K562 (cell line): Measurements from ENCODE around the gene ARL10. TPM values are rescaled to one million over a fixed set of nuclear protein-coding genes. Genes with fewer than 3 reads are reported as not detected.

Experiments
- ATF6 ChIP-seq: sonication (generic); formaldehyde crosslinking; IDR thresholded peaks from 2 replicates; pipeline ENCODE4 v1.4.0; 2020; ENCODE audit warnings: mild to moderate bottlenecking, missing genetic modification reagents
- COPS2 ChIP-seq: fragments of 450-650 bp; conservative IDR thresholded peaks from 2 replicates; pipeline ENCODE4 v1.6.1; 2016; ENCODE audit warnings: mild to moderate bottlenecking, moderate library complexity
- DMBX1 ChIP-seq: fragments of 250-450 bp; sonication (Bioruptor Pico); IDR thresholded peaks from 2 replicates; pipeline ENCODE4 v1.8.0; 2022; ENCODE audit warnings: inconsistent platforms, mild to moderate bottlenecking, moderate library complexity, borderline replicate concordance
- DPF2 ChIP-seq: fragments of 450-650 bp; IDR thresholded peaks from 2 replicates; pipeline ENCODE4 v1.6.1; 2016
- ETS1 ChIP-seq: conservative IDR thresholded peaks from 2 replicates; pipeline ENCODE4 v1.6.1; 2011; ENCODE audit warnings: low read depth, mild to moderate bottlenecking, low read length; ENCODE audit not compliant: control insufficient read depth
- FOXP4 ChIP-seq: sonication (generic); formaldehyde crosslinking; IDR thresholded peaks from 2 replicates; pipeline ENCODE4 v1.8.0; 2022; ENCODE audit warnings: mild to moderate bottlenecking, missing genetic modification reagents, borderline replicate concordance
- HMG20B ChIP-seq: fragments of 250-450 bp; sonication (Bioruptor Pico); IDR thresholded peaks from 2 replicates; pipeline ENCODE4 v1.5.0; 2021; ENCODE audit warnings: mild to moderate bottlenecking
- KAT2B ChIP-seq: IDR thresholded peaks from one replicate; pipeline ENCODE4 v1.6.1; 2012; ENCODE audit warnings: low read depth, mild to moderate bottlenecking, control low read depth, inconsistent platforms, low read length, moderate library complexity
- KLF13 ChIP-seq: fragments of 450-650 bp; IDR thresholded peaks from 2 replicates; pipeline ENCODE4 v1.6.1; 2016; ENCODE audit warnings: missing genetic modification characterization, low read depth, mild to moderate bottlenecking, missing compliant biosample characterization, moderate library complexity, borderline replicate concordance
- NELFE ChIP-seq: IDR thresholded peaks from 2 replicates; pipeline ENCODE4 v1.6.1; 2011; ENCODE audit warnings: mild to moderate bottlenecking; ENCODE audit not compliant: insufficient read depth, insufficient read length
- NFIC ChIP-seq: fragments of 450-650 bp; IDR thresholded peaks from 2 replicates; pipeline ENCODE4 v1.6.1; 2017; ENCODE audit warnings: mild to moderate bottlenecking, inconsistent platforms
- NFYB ChIP-seq: IDR thresholded peaks from 2 replicates; pipeline ENCODE4 v1.6.1; 2011; ENCODE audit warnings: mild to moderate bottlenecking, moderate library complexity; ENCODE audit not compliant: insufficient read length; ENCODE audit errors: extremely low read depth
- PHF21A ChIP-seq: fragments of 450-650 bp; IDR thresholded peaks from 2 replicates; pipeline ENCODE4 v1.6.1; 2017; ENCODE audit warnings: low read depth, borderline replicate concordance
- POLR2B ChIP-seq: fragments of 450-650 bp; IDR thresholded peaks from 2 replicates; pipeline ENCODE4 v1.6.1; 2018; ENCODE audit warnings: low read depth; ENCODE audit not compliant: partially characterized antibody
- RBM34 ChIP-seq: fragments of 200-400 bp; formaldehyde crosslinking; IDR thresholded peaks from 2 replicates; pipeline ENCODE4 v1.6.1; 2018; ENCODE audit warnings: low read length, borderline replicate concordance; ENCODE audit not compliant: insufficient read depth
- SIN3B ChIP-seq: fragments of 450-650 bp; IDR thresholded peaks from 2 replicates; pipeline ENCODE4 v1.6.1; 2017; ENCODE audit warnings: low read depth, mild to moderate bottlenecking, moderate library complexity
- SREBF2 ChIP-seq: sonication (generic); formaldehyde crosslinking; IDR thresholded peaks from 2 replicates; pipeline ENCODE4 v1.4.0; 2020; ENCODE audit warnings: mild to moderate bottlenecking, missing genetic modification reagents
- THAP7 ChIP-seq: fragments of 250-450 bp; sonication (Bioruptor Pico); IDR thresholded peaks from 2 replicates; pipeline ENCODE4 v1.5.0; 2021
- ZEB2 ChIP-seq: fragments of 450-650 bp; IDR thresholded peaks from 2 replicates; pipeline ENCODE4 v1.6.1; 2016
- ZNF589 ChIP-seq: fragments of 200-800 bp; sonication (Bioruptor generic); IDR thresholded peaks from 2 replicates; pipeline ENCODE4 v1.6.1; 2016; ENCODE audit warnings: low read depth, missing genetic modification characterization, missing compliant biosample characterization
- ZNF740 ChIP-seq, 3 experiments: fragments of 200-800 bp in 1 of 3; sonication (Bioruptor generic) in 1 of 3; sonication (generic) in 1 of 3; formaldehyde crosslinking in 1 of 3; IDR thresholded peaks; 2 replicates each; pipeline versions ENCODE4 v1.6.1 to v1.8.0; 2016 to 2022; ENCODE audit warnings: mild to moderate bottlenecking in 2 of 3, missing compliant biosample characterization in 2 of 3, missing genetic modification characterization in 2 of 3, missing genetic modification reagents in 1 of 3
- polyA plus RNA-seq, 8 experiments: library from polyadenylated mRNA; depleted of rRNA in 4 of 8; stranded (reverse) in 5 of 8; unstranded in 3 of 8; fragments of >200 nt; fragmentation: Nextera tagmentation in 2 of 8; fragmentation: Illumina TruSeq in 1 of 8; extraction: Ambion mirVana in 2 of 8; extraction: Trizol in 1 of 8; gene quantifications; 2 replicates each; pipeline versions ENCODE4 v1.2.1 to v1.2.3, GENCODE V29; 2011 to 2014; ENCODE audit warnings: inconsistent platforms in 1 of 8, missing spikeins in 1 of 8
- total RNA-seq, 7 experiments: library from RNA; depleted of rRNA in 6 of 7; stranded (reverse); fragments of >200 nt in 6 of 7; fragmentation: Illumina TruSeq in 2 of 7; extraction: Trizol in 2 of 7; gene quantifications; 2 replicates each; pipeline versions ENCODE4 v1.2.1 to v1.2.3, GENCODE V29; 2011 to 2021; ENCODE audit warnings: low replicate concordance in 1 of 7

Gene ARL10
- total and polyA plus RNA-seq, 9 of the 15 experiments (the other 6 are each of a cell fraction or from before 2014, with no cell fraction given), result under 0.01 to 0.40 (median 0.34) TPM; not detected in 3

GRCh38 chr5:176341325-176342157, 23.7 kb upstream of the ARL10 start (continued):
- no peak for TF ChIP-seq POLR2B
- no peak for TF ChIP-seq NELFE
- no peak for TF ChIP-seq KAT2B
- no peak for TF ChIP-seq NFYB
- no peak for TF ChIP-seq ZNF589 (CRISPR knock-in tag)
- no peak for TF ChIP-seq DMBX1
- TF ChIP-seq THAP7 (CRISPR knock-in tag), result no peak
- no peak for TF ChIP-seq SREBF2 (CRISPR knock-in tag)
- no peak for TF ChIP-seq RBM34
- no peak for TF ChIP-seq HMG20B (CRISPR knock-in tag)
- TF ChIP-seq NFIC, result peak; percentile 97
- TF ChIP-seq FOXP4 (CRISPR knock-in tag), result no peak
- peak; percentile 55 for TF ChIP-seq DPF2
- TF ChIP-seq KLF13 (tag), result no peak
- peak; percentile 39; the same call in 1 of the 2 replicates for TF ChIP-seq ZEB2
- TF ChIP-seq ATF6, result no peak
- no peak for TF ChIP-seq ZNF740 (CRISPR knock-in tag; IDR thresholded peaks at IDR 0.05)
- TF ChIP-seq ZNF740 (tag; IDR thresholded peaks at IDR 0.05), result no peak
- TF ChIP-seq PHF21A, result no peak
- TF ChIP-seq SIN3B, result no peak
- TF ChIP-seq COPS2, result no peak
- no peak for TF ChIP-seq ETS1
